RWPE2 (cell line): ENCODE data around the gene DGKD.

Experiments used
- ATAC-seq: fragments of 200-7000 bp; cut with Tn5 transposase; 3 replicates; pipeline ENCODE4 v1.9.1; 2021; ENCODE audit warnings: low read depth
- DNase-seq: peaks from one replicate; pipeline ENCODE4 v3.0.0-alpha.2; 2020; ENCODE audit warnings: low spot score
- H3K27ac ChIP-seq: fragments of 450-650 bp; 2 replicates; pipeline ENCODE4 v1.5.1; 2017; ENCODE audit warnings: mild to moderate bottlenecking; ENCODE audit not compliant: poor library complexity, severe bottlenecking
- H3K27me3 ChIP-seq: fragments of 250-450 bp; sonication (Bioruptor Pico); 2 replicates; pipeline ENCODE4 v1.5.1; 2021; ENCODE audit warnings: mild to moderate bottlenecking, moderate library complexity; ENCODE audit not compliant: insufficient read depth, poor library complexity, severe bottlenecking
- H3K36me3 ChIP-seq: fragments of 250-450 bp; sonication (Bioruptor Pico); 2 replicates; pipeline ENCODE4 v1.5.1; 2020; ENCODE audit warnings: low read depth, mild to moderate bottlenecking, moderate library complexity
- H3K4me1 ChIP-seq: fragments of 250-450 bp; sonication (Bioruptor Pico); 2 replicates; pipeline ENCODE4 v1.5.1; 2021; ENCODE audit warnings: mild to moderate bottlenecking, moderate library complexity; ENCODE audit not compliant: insufficient read depth, poor library complexity, severe bottlenecking
- H3K4me3 ChIP-seq: fragments of 250-450 bp; sonication (Bioruptor Pico); 2 replicates; pipeline ENCODE4 v1.5.1; 2021; ENCODE audit warnings: mild to moderate bottlenecking, moderate library complexity; ENCODE audit not compliant: severe bottlenecking
- H3K9me3 ChIP-seq: fragments of 250-450 bp; sonication (Bioruptor Pico); 2 replicates; pipeline ENCODE4 v1.5.1; 2021; ENCODE audit warnings: mild to moderate bottlenecking, moderate library complexity; ENCODE audit not compliant: severe bottlenecking
- CTCF ChIP-seq: fragments of 450-650 bp; IDR thresholded peaks from one replicate; pipeline ENCODE4 v1.5.1; 2017; ENCODE audit warnings: mild to moderate bottlenecking, moderate library complexity; ENCODE audit not compliant: poor library complexity, severe bottlenecking

The DGKD gene

DNA sequence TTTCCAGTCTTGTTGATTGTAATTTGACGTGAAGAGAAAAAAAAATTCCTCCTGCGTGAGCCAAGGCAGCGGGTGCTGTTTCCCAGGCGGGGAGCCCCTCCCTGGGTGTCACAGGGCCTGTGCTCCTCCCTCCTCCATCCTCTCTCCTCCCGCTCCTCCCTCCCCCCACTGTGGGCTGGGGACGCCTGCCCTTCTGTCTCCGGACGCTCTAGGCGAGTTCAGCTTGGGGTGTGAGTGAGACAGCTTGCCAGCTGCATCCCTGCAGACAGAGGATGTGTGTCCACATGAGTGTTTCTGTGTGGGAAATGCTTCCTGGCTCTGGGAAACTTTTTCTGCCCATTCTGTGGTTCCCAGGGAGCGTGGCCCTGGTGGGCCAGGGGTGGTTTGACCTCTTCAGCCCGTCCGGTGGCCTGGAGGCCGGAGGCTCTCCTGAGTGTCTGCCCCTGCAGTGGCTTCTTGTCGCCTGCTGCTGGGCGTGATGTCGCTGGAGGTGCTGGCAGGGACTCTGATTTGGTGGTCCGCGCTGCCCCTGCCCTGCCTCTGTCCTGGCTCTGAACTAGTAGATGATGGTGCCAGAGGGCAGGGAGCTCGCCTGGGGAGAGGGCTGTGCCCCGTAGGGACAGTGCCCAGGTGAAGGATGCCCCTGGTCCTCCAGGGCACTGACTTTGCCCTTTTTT, 115.9 kb downstream of the DGKD start:
- no peak for ATAC-seq
- Histone ChIP-seq H3K9me3 (no peaks in the 10 kb centered on the region), H3K36me3 (peaks cover 29% of the 10 kb centered on the region), H3K4me1 (no peaks in the 10 kb centered on the region), H3K27me3 (no peaks in the 10 kb centered on the region), H3K27ac (no peak overlapping the region), H3K4me3 (no peak overlapping the region)
- TF ChIP-seq CTCF: no peak
- DNase-seq: peak; percentile 36

DNA sequence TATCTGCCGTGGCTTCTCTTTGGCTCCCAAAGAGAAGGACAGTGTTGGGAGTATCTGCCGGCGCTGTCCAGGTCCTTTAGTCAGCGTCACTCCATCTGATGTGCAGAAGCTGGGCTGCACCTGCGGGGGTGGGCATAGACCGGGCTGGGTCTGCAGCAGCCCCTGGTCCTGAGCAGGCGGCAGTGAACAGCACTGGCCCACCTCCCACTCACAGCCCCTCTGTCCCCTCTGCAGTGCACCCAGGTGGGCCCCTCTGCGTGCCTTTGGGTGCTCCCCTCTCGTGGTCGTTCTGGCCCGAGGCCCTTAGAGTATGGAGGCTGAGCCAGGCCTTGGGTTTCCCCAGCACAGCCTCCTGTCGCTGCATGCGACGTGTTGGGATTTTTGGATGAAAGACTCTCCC, 116.5 kb downstream of the DGKD start:
- DNase-seq: peak; percentile 23
- no peak overlapping the region for H3K27ac ChIP-seq
- peaks cover 22% of the 10 kb centered on the region for H3K36me3 ChIP-seq
- no peaks in the 10 kb centered on the region for H3K27me3 ChIP-seq
- H3K4me1 ChIP-seq: no peaks in the 10 kb centered on the region
- no peak for TF ChIP-seq CTCF
- H3K9me3 ChIP-seq: no peaks in the 10 kb centered on the region
- no peak overlapping the region for H3K4me3 ChIP-seq
- no peak for ATAC-seq

- no peaks in the 10 kb centered on the region for H3K27me3 ChIP-seq
- TF ChIP-seq CTCF: no peak
- no peaks in the 10 kb centered on the region for H3K4me1 ChIP-seq
- DNase-seq (no peak), ATAC-seq (no peak)
- no peak overlapping the region for H3K4me3 ChIP-seq
- peaks cover 16% of the 10 kb centered on the region for H3K36me3 ChIP-seq
- no peaks in the 10 kb centered on the region for H3K9me3 ChIP-seq
- no peak overlapping the region for H3K27ac ChIP-seq
These were observed 117.2 kb downstream of the DGKD start for GRCh38 chr2:233471291-233472035.

- Histone ChIP-seq H3K9me3 (no peaks in the 10 kb centered on the region), H3K36me3 (peaks cover 12% of the 10 kb centered on the region), H3K4me3 (no peak overlapping the region), H3K27me3 (no peaks in the 10 kb centered on the region), H3K27ac (no peak overlapping the region), H3K4me1 (no peaks in the 10 kb centered on the region)
- no peak for ATAC-seq
- TF ChIP-seq CTCF: no peak
- DNase-seq: no peak
These were observed 119.1 kb downstream of the DGKD start for GRCh38 chr2:233473386-233473791.

DNA sequence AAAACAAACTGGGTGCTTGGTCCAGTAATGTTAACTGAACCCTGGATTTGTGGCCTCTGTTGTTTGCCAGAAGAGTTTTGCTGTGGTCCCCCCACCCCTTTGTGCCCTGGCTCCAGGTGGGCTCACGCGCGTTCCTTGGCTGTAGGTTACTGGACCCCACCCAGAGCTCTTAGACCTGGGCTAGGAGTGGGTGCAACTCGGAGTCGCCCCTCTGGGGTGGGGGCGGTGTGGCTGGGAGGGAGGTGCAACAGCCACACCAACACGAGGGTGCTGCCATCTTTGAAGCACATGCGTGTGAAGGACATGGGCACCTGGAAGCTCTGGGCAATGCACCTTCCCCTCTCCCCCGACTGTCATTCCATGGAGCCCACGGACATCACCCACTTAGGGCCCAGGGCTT, 119.6 kb downstream of the DGKD start:
- no peak for DNase-seq
- no peak overlapping the region for H3K27ac ChIP-seq
- no peak for TF ChIP-seq CTCF

More for the DNA sequence above, 119.6 kb downstream of the DGKD start:
- Histone ChIP-seq H3K4me1 (no peaks in the 10 kb centered on the region), H3K4me3 (no peak overlapping the region), H3K36me3 (peaks cover 12% of the 10 kb centered on the region), H3K27me3 (no peaks in the 10 kb centered on the region), H3K9me3 (no peaks in the 10 kb centered on the region)
- ATAC-seq: no peak; the same call in 2 of the 3 replicates
